OCI-LY7 (cell line): ENCODE measurements around the gene CARMIL1.

Source experiments
- EZH2phosphoT487 ChIP-seq: fragments of 200-600 bp; sonication (generic); IDR thresholded peaks from 2 replicates; pipeline ENCODE4 v1.6.1; 2018; ENCODE audit warnings: low read depth, borderline replicate concordance, mild to moderate bottlenecking, mixed run types, antibody characterized with exemption, low read length, moderate library complexity, mixed read lengths
- TF ChIP-seq, protein P1 (sequence below): fragments of 200-600 bp; sonication (generic); conservative IDR thresholded peaks from 2 replicates; pipeline ENCODE4 v1.5.1; 2014; ENCODE audit warnings: mild to moderate bottlenecking, antibody characterized with exemption, low read length, moderate library complexity, mixed read lengths

DNA sequence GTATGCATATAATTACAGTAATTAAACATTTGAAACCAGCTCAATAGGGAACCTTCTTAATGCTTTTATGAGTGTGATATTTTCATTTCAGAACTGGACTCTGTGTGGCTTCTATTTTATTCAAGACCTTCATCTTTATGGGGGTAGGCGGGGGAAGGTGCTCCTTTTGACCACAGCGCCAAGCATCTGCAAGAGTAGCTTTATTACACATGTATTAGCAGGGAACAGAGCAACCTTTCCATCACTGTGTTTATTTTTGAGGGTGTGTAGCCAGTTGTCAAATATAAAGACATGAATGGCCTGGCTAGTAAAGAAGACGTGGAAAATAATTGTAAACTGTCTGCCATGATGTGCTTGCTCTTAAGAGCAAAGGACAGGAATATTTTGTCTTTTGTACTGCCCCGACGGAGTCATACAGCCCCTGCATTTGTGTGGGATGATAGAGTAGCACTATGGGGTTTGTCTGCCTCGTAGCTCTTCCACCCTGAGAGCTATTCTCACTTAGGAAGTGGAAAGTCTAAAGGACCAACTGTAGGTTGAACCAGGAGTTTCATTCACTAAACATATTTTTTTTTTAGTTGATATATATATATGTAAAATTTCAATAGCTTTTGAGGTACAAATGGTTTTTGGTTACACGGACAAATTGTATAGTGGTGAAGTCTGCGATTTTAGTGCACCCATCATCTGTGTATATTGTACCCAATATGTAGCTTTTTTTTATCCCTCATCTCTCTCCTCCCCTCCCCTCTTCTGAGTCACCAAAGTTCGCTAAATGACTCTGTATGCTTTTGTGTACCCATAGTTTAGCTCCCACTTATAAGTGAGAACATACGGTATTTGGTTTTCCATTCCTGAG lies 91.2 kb downstream of the CARMIL1 start:
- TF ChIP-seq, protein P1, sequence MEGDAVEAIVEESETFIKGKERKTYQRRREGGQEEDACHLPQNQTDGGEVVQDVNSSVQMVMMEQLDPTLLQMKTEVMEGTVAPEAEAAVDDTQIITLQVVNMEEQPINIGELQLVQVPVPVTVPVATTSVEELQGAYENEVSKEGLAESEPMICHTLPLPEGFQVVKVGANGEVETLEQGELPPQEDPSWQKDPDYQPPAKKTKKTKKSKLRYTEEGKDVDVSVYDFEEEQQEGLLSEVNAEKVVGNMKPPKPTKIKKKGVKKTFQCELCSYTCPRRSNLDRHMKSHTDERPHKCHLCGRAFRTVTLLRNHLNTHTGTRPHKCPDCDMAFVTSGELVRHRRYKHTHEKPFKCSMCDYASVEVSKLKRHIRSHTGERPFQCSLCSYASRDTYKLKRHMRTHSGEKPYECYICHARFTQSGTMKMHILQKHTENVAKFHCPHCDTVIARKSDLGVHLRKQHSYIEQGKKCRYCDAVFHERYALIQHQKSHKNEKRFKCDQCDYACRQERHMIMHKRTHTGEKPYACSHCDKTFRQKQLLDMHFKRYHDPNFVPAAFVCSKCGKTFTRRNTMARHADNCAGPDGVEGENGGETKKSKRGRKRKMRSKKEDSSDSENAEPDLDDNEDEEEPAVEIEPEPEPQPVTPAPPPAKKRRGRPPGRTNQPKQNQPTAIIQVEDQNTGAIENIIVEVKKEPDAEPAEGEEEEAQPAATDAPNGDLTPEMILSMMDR = no peak
- no peak for TF ChIP-seq EZH2phosphoT487
